HUES48 (cell line): ENCODE data around the gene RACGAP1.
"Not testable (repeated sequence)": the region's sequence is repeated elsewhere in the genome, so short reads cannot be mapped to it uniquely, and the experiment has no call there.

ENCODE experiments used
- H3K27ac ChIP-seq: one replicate; pipeline ENCODE4 v1.7.0; 2013; ENCODE audit warnings: low read depth, low read length, inconsistent platforms
- H3K27me3 ChIP-seq: 2 replicates; pipeline ENCODE4 v1.6.1; 2013; ENCODE audit warnings: mild to moderate bottlenecking, low read length; ENCODE audit not compliant: control insufficient read depth, insufficient read depth
- H3K36me3 ChIP-seq: 2 replicates; pipeline ENCODE4 v1.6.1; 2013; ENCODE audit warnings: low read length; ENCODE audit not compliant: control insufficient read depth, insufficient read depth
- H3K4me1 ChIP-seq: 2 replicates; pipeline ENCODE4 v1.6.1; 2013; ENCODE audit warnings: mild to moderate bottlenecking, low read length; ENCODE audit not compliant: control insufficient read depth, insufficient read depth
- H3K4me3 ChIP-seq: 2 replicates; pipeline ENCODE4 v1.5.1; 2013; ENCODE audit warnings: mild to moderate bottlenecking, low read depth, low read length
- H3K9ac ChIP-seq: 2 replicates; pipeline ENCODE4 v1.6.1; 2013; ENCODE audit warnings: mild to moderate bottlenecking, low read depth, low read length, moderate library complexity
- H3K9me3 ChIP-seq: 2 replicates; pipeline ENCODE4 v1.6.1; 2013; ENCODE audit warnings: low read length; ENCODE audit not compliant: control insufficient read depth, insufficient read depth

Gene RACGAP1

DNA sequence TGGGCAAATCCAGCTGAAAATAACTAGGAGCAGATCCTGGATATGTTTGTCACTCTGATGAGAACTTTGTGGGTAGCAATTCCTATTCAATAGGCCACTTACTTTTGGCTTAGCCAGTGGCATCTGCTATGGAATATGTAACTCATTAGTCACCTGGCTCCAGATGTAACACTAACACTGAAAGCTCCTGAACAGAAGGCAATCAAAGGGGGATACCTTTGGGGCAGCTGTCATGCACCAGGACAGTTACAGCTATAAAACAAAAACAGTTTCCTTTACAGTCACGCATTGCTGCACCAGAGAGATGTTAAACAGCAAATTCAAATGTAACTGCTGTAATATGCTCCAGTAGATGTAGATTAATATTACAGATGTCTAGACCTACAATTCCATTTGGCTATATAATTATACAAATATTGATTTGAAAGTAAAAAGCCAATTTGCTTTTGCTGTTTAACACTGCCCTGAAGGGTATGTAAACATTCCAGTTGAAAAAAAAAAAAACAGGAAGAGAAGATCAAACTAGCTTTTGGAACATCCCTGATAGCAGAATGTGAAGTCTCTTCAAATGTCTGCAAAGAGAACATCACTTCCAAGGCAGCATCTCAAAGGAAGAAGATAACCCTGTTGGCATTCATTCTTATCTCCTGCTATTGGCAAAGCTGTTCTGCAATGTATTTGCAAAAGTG, 18.4 kb downstream of the RACGAP1 start:
- Histone ChIP-seq H3K27ac (no peak overlapping the region), H3K4me3 (no peak overlapping the region), H3K9ac (no peak overlapping the region), H3K9me3 (no peaks in the 10 kb centered on the region), H3K4me1 (no peaks in the 10 kb centered on the region), H3K27me3 (no peaks in the 10 kb centered on the region), H3K36me3 (peaks cover 66% of the 10 kb centered on the region)

DNA sequence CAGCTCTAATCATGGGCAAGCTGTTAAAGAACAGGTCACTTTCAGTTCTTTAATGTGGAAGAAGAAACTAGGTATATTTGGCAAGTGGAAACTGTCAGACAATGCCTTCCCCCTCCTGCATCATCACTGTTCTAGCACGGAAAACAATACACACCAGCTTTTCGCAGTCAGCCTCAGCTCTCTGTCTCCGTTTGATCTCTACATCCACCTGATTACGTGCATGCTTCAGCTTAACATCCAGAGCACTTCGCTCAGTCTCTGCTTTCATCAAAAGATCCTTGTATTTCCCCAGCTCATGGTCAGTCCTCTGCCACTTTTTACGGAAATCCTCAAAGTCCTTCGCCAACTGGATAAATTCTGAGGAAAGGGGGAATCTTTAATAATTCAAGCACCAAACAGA, 19.0 kb downstream of the RACGAP1 start:
- Histone ChIP-seq H3K9me3 (no peaks in the 10 kb centered on the region), H3K4me3 (no peak overlapping the region), H3K27ac (no peak overlapping the region), H3K4me1 (no peaks in the 10 kb centered on the region), H3K36me3 (peaks cover 72% of the 10 kb centered on the region), H3K27me3 (no peaks in the 10 kb centered on the region), H3K9ac (no peak overlapping the region)

DNA sequence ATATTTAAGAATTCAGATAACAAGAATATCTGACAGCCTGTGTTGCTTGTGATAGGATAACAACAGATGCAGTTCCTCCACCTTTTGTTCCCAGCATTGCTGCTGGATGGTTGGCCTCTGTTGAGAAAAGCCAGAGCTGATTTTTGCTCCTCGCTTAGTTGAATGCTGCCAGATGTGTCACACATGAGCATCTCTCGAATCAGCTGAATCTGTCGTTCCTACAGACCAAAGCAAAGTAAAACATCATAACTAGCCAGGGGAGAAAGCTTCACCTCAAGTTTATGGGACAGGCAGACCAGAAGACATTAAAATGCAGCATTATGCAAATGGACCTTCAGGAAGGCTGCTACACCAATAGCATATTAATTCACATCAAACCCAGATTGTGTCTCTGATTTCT, 20.1 kb downstream of the RACGAP1 start:
- no peak overlapping the region for H3K4me3 ChIP-seq

DNA sequence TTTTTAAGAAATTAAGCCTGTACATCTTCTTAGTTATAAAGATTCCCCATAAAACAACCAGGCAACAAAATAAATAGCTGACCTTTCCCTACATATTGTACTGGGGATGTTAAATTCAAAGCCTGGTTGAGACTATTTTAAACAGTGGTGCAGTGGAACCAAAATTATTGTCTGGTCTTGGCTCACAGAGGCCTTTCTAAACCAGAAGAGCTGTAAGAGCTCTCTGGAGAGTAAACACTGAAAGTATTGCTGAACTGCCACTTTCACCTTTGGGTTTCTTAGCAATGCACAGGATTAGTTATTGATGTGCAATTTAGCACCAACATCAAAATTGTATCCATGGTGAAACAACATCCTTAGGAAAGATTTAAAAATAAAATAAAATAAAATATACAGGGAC, 20.6 kb downstream of the RACGAP1 start:
- H3K4me3 ChIP-seq, result no peak overlapping the region
- H3K9ac ChIP-seq, result no peak overlapping the region
- no peaks in the 10 kb centered on the region for H3K4me1 ChIP-seq
- H3K9me3 ChIP-seq, result no peaks in the 10 kb centered on the region
- no peaks in the 10 kb centered on the region for H3K27me3 ChIP-seq
- H3K27ac ChIP-seq, result no peak overlapping the region
- H3K36me3 ChIP-seq, result peaks cover 78% of the 10 kb centered on the region

More for the DNA sequence above, 20.1 kb downstream of the RACGAP1 start:
- H3K27ac ChIP-seq, result no peak overlapping the region
- no peaks in the 10 kb centered on the region for H3K4me1 ChIP-seq
- H3K9ac ChIP-seq, result no peak overlapping the region
- no peaks in the 10 kb centered on the region for H3K9me3 ChIP-seq
- H3K27me3 ChIP-seq, result no peaks in the 10 kb centered on the region
- peaks cover 81% of the 10 kb centered on the region for H3K36me3 ChIP-seq

DNA sequence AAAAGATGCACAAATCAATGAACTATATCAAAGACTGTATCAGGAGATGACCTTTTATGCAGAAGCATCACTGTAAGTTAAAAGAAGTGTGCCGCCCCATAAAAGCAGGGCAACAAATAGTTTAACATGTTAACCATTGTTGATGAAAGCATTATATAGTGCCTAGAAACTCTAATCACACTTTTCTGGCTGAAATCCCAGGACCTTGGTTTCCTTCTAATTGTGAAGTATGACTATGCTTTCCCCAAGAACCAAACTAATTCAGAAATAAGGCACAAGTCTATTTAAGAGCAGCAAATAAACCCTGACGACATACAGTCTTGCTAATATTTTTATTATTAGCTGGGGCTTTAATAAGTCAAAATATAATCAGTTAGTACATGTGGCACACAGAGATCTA, 21.7 kb downstream of the RACGAP1 start:
- no peak overlapping the region for H3K9ac ChIP-seq
- peaks cover 85% of the 10 kb centered on the region for H3K36me3 ChIP-seq
- no peaks in the 10 kb centered on the region for H3K9me3 ChIP-seq
- H3K27me3 ChIP-seq, result no peaks in the 10 kb centered on the region
- no peak overlapping the region for H3K27ac ChIP-seq
- no peak overlapping the region for H3K4me3 ChIP-seq
- no peaks in the 10 kb centered on the region for H3K4me1 ChIP-seq

DNA sequence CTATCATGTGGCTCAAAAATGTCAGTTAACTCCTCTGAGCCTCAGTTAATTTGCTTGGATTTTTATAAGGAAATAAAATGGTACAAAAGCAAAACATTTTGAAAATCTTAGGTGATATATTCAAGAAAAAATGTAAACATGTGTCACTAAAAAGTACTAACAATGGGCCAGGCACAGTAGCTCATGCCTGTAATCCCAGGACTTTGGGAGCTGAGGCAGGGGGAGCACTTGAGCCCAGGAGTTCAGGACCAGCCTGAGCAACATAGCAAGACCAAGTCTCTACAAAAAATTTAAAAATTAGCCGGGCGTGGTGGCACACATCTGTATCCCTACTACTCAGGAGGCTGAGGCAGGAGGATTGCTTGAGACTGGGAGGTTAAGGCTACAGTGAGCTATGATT, 26.8 kb downstream of the RACGAP1 start:
- Histone ChIP-seq H3K4me1 (no peaks in the 10 kb centered on the region), H3K9ac (no peak overlapping the region), H3K4me3 (no peak overlapping the region), H3K9me3 (no peaks in the 10 kb centered on the region), H3K36me3 (peaks cover 88% of the 10 kb centered on the region), H3K27ac (no peak overlapping the region), H3K27me3 (no peaks in the 10 kb centered on the region)

DNA sequence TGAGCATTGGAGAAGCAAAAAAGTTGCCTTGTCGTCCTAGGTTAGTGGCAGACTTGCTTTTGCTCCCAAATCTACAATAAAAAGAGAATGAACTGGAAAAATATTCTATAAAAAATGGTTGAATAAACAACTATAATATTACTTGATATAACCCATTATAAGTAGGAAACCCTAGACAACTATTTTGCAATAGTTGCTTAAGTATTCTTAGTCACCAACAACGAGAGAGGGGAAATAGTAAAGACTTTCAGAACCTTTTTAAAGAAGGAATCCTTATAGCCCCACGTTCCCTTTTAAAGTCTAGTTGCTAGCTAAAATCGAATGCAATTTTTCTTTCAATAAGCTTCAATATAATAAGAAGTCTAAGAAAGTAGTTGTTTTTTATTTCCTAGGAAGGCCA, 35.0 kb downstream of the RACGAP1 start:
- no peak overlapping the region for H3K27ac ChIP-seq
- no peaks in the 10 kb centered on the region for H3K27me3 ChIP-seq
- H3K4me3 ChIP-seq, result no peak overlapping the region
- no peak overlapping the region for H3K9ac ChIP-seq
- peaks cover 8% of the 10 kb centered on the region; the same call in 1 of the 2 replicates for H3K4me1 ChIP-seq
- no peaks in the 10 kb centered on the region for H3K9me3 ChIP-seq
- peaks cover 76% of the 10 kb centered on the region for H3K36me3 ChIP-seq

DNA sequence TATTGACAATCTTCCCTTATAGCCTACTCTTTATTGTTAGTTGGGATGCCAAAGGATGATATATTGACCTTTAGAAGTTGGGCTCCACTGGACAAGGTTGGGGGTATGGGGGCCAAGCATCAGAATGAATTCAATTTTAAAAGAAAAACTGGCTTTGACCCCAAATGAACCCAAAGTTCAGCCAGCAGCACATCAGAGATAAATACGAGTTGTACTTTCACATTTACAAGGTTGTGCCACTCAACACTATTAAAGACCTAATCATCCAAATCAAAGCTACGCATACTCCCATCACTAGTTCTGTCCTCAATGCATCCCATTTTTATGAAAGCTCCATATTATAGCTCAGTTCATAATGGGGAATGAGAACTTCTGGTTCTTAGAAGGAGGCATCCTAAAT, 35.9 kb downstream of the RACGAP1 start:
- peaks cover 67% of the 10 kb centered on the region for H3K36me3 ChIP-seq
- peaks cover 15% of the 10 kb centered on the region; the same call in 1 of the 2 replicates for H3K4me1 ChIP-seq
- H3K27me3 ChIP-seq, result not testable (repeated sequence)

DNA sequence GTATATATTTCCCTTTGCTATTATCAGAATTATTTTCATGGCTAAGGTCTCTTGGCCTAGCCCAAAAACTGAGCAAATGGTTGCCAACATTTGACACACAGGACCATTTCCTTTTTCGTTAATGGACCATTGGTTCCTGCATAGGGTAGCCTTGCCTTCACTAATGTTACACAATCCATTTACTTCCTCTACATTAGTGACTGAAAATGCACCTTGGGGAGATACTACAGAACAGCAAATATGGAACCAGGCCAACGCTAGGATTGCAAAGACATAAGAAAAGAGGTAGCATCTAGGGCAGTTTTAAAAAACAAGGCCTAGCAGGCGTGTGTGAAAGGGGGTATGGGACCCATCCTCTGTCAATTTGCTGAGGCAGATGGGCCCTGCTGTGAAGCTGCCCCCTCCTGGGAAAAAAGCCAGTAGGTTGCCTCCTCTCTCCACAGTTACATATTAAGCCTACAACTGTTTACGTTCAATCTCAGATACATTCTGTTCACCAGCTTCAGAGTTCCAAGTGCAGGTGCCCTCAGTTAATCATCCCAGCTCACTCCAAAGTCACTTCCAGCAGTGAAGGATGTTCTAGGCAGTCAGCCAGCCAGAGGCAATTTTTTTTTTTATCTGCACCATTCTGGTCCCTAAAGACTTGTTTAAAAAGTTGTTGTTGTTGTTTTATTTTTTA, 37.5 kb downstream of the RACGAP1 start:
- Histone ChIP-seq H3K36me3 (peaks cover 51% of the 10 kb centered on the region), H3K27me3 (no peaks in the 10 kb centered on the region), H3K9me3 (no peaks in the 10 kb centered on the region), H3K9ac (no peak overlapping the region), H3K4me1 (peaks cover 15% of the 10 kb centered on the region; the same call in 1 of the 2 replicates), H3K27ac (no peak overlapping the region), H3K4me3 (no peak overlapping the region)

More for the DNA sequence above, 35.9 kb downstream of the RACGAP1 start:
- H3K9me3 ChIP-seq, H3K9ac ChIP-seq, H3K27ac ChIP-seq, H3K4me3 ChIP-seq: not testable (repeated sequence)

DNA sequence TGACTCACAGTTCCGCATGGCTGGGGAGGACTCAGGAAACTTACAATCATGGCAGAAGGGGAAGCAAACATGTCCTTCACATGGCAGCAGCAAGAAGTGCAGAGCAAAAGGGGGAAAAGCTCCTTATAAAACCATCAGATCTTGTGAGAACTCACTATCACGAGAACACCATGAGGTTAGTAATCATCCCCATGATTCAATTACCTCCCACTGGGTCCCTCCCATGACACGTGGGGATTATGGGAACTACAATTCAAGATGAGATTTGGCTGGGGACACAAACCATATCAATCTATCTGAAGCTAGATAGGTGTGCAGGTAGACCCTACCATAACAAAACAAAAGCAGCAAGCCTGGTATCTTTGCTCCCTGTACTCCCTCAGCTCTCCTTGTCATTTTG, 38.8 kb downstream of the RACGAP1 start:
- not testable (repeated sequence) for H3K27ac ChIP-seq, H3K27me3 ChIP-seq, H3K9ac ChIP-seq, H3K4me3 ChIP-seq, H3K9me3 ChIP-seq
- Histone ChIP-seq H3K4me1 (peaks cover 15% of the 10 kb centered on the region; the same call in 1 of the 2 replicates), H3K36me3 (peaks cover 38% of the 10 kb centered on the region)

DNA sequence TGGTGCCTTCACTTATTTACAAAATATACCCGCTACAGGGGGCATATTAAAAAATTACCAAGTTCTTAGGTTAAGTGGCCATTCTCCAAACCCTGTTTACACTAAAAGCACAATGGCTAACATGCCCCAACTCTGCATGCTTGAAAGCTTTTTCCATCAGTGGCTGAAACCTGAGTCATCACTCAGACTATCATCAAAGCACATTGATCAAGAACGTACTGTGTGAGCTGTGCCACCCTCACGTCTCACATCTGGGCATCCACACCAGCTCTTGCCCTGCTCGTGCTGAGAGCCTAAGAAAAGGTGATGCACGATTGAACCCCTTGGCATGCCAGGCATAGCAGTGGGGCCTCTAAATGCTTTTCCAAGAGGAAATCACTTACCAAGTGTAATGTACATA, 39.3 kb downstream of the RACGAP1 start:
- Histone ChIP-seq H3K27me3 (no peaks in the 10 kb centered on the region), H3K9ac (no peak overlapping the region), H3K36me3 (peaks cover 36% of the 10 kb centered on the region), H3K4me1 (peaks cover 15% of the 10 kb centered on the region; the same call in 1 of the 2 replicates), H3K27ac (peak overlapping the region; percentile 14), H3K4me3 (no peak overlapping the region), H3K9me3 (no peaks in the 10 kb centered on the region)
